HG02623 (cell line): ENCODE results near the gene OPTC.
"Not testable (repeated sequence)": the region's sequence is repeated elsewhere in the genome, so short reads cannot be mapped to it uniquely, and the experiment has no call there.

Experiments used
- ATAC-seq: cut with Tn5 transposase; IDR thresholded peaks from one replicate; pipeline ENCODE4 v1.9.1; 2021; ENCODE audit warnings: moderate library complexity; ENCODE audit not compliant: unreplicated experiment

Gene OPTC

DNA sequence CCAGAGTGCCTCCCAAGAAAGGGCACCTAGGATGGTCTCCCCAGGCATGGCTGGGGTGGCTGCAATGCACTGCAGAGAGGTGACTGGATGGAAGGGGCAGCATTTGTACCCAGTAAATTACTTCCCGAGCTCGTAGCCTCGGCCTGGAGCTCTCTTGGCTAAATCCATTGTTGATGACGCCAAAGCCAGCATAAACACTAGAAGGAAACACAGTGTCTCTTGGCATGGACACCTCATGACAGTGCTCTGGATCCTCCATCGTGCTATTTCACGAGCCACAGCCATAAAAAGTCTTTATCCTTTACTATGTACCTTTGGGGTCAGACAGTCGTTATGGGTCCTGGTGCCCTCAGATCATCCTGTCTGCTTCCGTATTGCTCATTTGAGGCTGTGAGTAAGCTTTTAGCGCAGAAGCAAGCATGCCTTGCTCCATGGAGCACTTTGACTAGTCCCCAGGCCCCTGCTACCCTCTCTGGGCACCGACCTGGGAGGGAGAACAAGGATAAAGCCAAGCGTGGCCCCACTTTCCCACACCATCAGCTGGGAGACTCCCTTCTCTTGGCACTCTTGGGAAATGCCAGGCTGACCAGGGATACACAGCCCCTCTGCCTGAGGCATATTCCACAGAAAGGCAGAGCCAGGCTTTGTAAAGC is 28.7 kb upstream of the OPTC start:
- ATAC-seq = no peak

DNA sequence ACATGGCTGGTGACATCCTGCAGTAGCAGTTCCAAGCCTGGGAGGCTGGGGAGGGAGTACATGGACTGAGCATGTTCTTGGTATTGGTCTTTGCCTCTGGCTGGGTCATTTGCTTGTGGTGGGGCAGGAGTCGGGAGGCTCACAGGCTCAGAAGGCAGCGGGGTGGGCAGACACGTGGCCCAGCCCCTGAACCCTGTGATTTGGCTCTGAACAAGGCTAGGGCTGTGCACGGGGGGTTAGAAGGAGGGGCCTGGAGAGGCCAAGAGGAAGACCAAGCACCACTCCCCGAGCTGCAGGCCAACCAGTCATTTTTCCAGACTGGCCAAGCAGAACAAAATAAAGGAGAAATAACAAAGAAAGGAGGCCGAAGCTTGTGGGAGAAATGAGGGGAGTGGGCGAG is 28.0 kb upstream of the OPTC start:
- ATAC-seq = no peak

DNA sequence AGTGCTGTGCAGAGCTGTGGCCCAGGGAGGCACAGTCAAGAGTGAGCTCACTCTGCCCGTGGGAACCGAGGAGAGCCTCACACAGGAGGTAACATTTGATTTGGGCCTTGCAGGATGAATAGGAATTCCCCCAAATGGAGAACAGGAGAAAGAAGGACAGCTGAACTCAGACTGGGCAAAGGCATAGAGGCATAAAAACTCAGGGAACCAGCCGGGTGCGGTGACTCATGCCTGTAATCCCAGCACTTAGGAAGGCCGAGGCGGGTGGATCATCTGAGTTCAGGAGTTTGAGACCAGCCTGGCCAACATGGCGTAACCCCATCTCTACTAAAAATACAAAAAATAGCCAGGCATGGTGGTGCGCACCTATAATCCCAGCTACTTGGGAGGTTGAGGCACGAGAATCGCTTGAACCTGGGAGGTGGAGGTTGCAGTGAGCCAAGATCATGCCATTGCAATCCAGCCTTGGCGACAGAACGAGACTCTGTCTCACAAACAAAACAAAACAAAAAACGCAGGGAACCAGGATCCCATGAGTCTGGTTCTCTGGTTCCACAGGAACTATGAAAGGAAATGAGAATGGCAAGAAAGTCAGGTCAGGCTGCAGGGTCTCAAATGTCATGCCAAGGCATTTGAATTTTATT is 26.9 kb upstream of the OPTC start:
- not testable (repeated sequence) for ATAC-seq

DNA sequence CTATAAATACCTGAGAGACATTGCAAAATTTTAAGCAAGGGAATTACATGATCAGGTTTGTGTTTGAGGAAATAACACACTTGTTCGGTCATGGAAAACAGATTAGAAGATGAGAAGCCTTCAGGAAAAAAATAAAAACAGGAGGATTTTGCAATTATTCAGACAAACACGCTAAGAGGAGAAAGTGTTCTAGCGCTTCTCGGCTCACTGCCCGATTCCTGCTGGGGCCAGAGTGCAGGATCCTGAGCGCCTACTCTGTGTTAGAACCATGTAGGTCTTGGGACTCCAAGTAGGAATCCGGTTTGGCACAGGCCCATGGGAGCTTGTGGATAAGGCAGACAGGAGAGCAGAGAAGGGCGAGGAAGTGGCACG is 26.4 kb upstream of the OPTC start:
- ATAC-seq = no peak

DNA sequence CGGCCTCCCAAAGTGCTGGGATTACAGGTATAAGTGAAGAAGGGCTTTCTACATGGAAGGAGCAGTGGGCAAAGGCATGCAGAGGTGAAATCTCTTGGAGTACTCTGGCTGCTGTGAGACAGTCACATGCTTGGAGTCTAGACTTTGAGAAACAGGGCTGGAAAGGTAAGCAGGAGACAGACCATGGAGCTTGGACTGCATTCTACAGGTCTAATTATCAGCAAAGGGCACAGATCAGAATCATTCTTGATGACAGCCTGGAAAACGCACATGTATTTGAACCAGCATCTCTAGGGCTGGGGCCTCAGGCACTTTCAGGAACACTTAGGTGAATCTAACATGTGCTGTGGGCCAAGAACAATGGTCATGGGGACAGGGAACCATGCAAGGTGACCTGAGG is 25.6 kb upstream of the OPTC start:
- ATAC-seq = no peak

DNA sequence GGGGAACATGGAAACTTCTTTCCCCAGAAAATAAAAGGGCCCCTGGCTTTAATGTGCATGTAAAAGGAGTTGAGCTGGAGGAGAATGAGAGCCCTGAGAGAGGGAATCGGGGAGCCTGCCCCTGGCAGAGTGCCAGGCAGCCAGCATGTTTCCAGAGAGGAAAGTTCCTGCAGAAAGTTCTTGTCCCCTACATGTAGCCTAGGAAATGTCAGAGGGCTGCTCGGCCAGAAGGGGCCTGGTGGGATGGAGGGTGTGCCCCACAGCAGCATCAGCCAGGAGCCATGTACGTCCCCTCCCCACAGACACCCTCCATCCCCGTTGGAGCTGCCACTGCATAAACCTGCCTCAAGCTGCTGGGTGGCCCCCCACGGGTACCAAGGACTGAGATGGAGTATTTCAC is 23.7 kb upstream of the OPTC start:
- no peak for ATAC-seq

DNA sequence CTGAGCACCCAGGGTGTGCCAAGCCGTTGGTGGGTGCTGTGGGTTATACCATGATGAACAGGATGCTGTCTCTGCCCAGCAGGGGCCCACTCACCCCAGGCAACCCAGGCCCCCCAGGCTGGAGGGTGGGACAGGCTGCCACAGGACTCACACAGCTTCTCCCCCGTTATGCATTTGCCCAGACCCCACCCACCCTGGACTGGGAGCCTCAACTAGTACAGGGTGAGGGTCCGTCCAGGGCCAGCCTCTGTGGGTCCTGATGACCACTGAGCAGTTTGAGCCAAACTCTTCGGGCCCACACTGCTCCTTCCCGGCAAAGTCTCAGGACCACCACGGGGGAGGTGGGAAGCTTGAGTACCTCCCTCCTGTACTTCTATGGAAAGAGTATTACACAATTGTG is 22.1 kb upstream of the OPTC start:
- no peak for ATAC-seq

DNA sequence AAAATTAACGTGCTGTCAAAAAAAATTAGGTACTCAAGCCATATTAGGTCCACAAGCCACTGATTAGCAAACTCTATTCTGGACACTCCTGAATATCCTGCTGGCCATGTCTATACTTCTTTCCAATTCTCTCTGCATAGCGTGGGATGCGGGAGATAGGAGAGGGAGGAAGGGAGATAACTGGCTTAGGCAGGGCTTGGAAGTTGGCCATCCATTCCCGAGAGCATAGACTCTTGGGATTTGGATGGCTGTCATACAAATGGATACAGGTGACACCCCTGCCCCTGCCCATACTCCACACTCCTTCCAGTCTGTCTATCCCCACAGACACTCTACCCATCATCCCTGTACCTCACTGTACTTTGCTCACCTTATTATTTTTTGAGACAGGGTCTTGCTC is 20.7 kb upstream of the OPTC start:
- no peak for ATAC-seq

DNA sequence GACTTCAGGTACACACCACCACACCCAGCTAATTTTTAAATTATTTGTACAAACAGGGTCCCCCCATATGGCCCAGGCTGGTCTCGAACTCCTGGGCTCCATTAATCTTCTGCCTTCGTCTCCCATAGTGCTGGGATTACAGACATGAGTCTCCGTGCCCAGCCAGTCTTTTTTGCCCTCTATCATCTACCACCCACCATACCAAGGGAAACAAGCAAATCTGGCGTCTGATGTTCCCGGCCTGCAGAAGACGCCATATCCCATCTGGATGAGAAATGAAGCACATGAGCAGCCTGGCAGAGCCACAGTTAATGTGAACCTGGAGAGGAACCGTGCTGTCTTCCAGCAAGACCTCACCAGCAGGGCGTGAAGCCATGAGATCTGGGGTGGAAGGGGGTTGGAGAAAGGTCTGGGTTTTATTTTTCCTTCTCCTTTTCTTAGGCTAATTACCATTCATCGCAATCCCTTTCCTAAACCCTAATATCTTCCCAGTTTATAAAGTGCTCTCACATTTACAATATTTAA is 20.1 kb upstream of the OPTC start:
- ATAC-seq = no peak

DNA sequence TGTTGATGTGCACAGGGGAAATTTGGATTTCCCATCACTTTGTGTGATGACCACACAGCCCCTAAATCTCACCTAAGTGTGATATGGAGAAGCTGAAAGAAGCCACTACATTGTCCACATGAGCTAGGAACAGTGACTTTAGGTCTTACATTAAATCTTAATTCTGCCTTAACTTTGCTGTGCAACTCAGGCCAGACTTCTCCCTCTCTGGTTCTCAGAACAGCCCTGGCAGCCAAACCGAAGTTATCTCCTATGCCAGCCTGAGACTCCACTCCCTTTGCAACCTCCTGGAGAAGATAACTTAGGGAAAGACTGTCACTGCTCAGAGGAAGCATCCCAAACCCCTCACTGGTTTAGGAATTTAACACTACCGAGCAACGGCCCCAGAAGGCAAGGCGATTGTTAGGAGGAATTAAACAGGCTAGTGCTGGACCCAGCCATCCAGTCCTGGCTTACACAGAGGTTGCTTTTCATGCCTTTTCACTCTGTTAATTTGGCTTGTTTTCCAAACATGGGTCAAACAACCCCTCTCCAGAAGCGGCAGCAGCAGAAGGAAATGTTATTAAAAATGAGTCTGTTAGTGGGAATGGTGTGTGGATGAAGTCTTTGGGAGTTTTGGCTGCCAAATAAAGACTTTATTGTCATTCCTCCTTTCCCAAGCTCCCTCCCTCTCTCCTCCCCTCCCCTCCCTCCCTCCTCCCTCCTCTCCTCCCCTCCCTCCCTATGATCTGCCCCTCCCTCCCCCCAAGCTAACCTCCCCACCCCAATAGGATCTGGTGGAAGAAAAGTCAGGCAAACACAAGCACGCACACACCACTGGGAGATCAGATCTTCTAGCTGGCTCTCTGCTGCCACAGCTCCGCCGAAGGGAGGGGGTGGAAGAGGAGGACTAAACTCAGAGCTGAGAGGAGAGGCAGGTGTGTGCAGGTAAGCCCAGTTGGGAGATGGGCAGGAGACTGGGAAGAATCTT is 18.7 kb upstream of the OPTC start, which contains the start of gene PRELP:
PRELP (plus strand) TSS at position 795 of the 970 bp plus-strand sequence. CDS start 7,379 bp downstream, outside the sequence.
- ATAC-seq = no peak

DNA sequence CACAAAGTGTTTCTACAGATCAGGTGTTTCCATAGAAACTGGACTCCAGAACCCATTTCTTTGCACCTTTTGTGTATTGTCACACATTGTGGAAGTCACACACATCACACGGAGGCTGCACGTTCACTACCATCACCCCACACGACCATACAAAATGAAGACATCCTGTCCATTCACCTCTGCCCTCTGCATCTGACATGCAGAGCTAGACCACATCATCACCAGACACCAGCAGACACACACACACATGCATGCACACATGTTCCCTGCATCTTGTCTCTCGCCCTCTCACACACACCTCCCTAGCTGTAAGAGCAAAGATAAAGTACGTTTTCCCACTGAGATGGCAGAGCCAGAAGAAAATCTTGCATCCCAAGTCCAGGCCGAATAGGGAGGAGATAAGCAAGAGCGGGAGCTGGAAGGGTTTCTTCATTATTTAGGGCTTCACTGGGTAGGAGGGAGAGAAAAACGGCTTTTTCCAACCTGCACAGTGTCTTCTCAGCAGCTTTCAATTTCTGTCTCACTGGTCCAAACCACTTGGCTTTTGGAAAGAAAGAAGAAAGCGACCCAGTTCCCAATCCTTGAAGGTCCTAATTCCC is 17.6 kb upstream of the OPTC start:
- ATAC-seq = no peak

DNA sequence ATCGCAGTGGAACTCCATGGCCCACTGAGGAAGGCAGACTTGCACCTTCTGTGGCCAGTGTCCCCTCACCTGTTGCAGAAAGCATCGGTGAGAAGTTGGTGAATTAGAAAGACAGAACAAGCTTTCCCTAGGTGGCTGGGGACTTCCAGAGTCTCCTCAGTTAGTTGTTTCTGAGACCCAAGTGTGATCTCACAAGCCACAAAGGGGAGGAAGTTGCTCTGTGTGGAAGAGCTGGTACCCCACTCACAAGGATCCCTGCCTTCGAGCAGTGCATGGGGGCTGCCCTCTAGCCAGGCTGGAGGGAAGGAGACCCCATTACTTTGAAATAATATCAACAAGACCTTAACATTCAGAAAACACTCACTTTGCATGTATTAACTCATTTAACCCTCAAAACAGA is 16.2 kb upstream of the OPTC start:
- ATAC-seq = no peak

DNA sequence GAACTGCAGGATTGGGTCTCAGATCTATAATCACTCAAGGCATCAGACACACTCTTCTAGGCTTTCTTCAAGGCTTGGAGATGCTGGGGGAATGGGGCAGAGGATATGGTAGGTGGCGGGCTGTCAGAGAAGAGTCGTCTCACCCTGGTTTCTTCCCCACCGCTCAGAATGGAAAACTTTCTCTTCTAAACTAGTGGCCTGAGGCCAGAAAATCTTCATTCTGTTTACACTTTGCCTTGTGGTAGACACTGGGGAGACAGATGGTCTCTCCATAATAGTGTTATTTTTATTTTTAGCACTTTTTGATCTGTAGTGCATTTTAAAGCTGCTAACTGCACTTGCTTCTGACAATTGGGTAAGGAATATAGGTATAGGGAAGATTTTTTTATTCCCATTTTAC is 15.7 kb upstream of the OPTC start:
- no peak for ATAC-seq

DNA sequence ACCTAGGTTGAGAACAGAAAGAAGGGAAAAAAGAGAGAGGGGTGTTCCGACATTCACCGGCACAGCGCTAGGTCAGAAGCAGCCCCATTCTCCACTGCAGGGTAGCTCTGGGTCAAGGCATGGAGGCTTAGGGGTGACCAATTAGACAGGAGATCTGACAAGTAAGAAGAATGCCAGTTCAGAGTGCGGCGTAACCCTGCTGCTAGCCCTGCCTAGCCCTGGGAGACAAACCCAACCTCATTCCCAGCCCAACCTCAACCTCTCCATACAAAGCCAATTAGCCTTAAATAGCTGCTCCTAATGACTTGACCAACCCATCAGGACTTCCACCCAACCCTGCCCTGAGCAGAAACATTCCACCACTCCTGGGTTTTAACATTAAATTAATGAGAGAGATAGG is 15.0 kb upstream of the OPTC start:
- no peak for ATAC-seq

DNA sequence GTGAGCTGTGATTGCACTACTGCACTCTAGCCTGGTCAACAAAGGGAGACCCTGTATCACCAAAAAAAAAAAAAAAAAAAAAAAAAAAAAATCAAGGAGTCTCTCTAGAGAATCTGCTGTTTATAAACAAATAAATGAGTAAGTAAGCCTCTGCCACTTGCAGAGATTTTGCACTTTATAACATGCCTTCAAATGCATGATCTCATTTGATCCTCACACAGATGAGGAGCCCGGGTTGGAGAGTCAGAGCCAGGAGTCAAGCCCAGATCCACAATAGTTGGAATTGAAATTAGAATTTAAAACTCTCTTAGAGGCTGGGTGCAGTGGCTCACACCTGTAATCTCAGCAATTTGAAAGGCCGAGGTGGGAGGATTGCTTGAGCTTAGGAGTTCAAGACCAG is 14.3 kb upstream of the OPTC start:
- ATAC-seq = no peak

DNA sequence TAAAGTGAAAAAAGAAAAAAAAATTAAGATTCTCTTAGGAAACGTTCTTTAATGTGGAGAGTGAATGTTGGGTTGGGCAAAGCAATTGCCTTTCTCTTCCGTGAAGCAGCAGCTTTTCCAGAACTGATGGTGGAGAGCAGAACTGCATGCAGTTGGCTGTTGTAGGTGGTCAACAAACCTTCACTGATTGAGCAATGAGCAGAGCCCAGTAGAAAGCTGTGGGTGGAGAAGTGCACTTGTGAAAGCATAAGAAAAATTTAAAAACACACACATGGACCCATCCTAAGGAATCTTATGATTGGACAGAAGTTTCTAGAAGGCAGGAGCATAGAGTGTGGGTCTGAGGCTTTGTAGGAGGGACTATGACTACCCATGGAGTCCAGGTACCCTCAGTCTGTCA is 13.9 kb upstream of the OPTC start:
- ATAC-seq = no peak

DNA sequence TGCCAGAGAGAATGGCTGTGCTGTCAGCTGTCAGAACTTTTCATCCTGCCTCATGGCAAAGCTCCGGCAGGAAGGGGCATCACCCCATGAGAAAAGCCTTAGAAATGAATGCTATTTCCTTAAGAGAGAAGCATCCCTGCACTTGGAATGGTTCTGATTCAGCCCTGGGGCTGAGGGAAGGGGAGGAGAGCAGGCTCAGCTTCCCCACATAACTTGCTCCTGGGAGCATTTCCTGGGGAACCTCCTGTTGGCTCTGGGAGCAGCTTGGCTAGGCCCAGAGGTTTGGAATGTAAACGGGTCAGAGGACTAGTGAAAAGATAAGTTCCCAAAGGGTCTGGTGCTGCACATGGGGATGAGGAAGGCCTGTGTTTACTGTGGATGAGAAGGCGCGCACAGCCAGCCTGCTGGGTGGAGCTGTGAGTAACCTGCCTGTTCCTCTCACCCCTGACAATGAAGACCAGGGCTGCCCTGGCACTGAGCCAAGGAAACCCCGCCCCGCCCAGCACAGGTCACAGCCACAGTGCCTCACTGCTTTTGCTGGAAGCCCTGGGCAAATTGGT is 13.3 kb upstream of the OPTC start:
- ATAC-seq = no peak

DNA sequence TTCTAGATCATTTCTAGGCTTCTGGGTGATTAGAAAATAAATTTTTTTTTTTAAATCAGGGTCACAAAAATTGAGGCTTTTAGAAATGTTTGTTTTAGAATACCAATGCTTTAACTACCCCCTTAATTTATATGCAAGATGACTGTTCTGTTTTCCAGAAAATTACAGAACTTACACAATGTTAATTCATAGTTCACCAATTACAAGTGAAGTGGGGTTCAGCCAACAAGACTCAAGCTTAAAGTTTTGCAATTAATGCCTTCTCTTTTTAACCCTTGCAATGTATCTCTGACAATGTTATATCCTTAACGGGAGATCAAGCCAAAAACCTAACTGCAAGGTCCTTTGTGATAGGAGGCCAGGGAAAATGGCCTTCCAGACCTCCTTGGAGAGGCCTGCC is 12.8 kb upstream of the OPTC start:
- no peak for ATAC-seq

DNA sequence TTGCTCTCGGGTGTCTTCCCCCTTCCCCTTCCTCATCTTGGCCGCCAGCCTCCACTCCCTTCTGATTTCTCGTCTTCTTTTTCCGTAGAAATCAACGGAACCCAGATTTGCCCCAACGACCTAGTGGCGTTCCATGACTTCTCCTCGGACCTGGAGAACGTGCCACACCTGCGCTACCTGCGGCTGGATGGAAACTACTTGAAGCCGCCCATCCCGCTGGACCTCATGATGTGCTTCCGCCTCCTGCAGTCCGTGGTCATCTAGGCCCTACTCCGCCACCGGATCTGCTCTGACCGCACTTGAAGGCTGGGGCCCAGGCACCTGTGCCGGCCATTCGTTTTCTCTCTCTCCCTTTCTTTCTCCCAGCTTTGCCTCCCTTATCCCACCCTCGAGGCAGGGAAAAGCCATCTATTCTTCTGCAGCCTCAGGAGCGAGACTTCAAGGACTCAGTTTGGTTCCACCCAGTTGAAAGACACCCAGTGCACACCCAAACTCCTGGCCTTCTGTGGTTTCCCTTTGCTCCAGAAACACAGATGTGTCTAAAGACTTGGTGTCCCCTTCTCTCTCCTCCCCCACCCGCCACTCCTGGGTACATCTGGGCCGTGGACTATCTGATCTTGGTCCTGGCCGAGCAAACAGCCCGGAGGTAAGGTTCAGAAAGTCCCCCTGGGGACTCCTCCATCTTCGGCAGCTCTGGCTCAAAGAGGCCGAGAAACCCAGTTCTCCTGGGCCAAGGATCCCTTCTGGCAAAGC is 7.2 kb upstream of the OPTC start:
- no peak for ATAC-seq

DNA sequence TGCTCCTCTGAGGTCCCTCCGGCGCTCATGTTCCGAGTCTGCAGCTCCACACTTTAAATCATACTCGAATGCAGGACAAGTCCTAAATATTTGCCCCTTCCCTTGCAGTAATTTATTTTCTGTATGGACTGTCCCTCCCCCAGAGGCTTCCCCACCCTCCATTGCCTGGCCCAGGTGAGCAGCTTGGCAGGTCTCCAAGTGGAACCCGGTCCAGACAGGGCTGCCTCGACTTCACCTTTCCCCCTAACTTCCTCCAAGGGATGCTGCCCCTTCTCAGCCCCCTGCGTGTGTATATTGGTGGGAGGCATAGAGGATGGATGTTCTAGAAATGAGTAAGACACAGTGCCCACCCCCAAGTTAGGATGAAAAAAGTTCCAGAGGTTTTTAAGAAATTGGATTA is 5.4 kb upstream of the OPTC start:
- no peak for ATAC-seq
